GM19193 (cell line): ENCODE results near the gene ADCY4.

Experiments used
- POLR2A ChIP-seq: IDR thresholded peaks from 4 replicates; pipeline ENCODE4 v1.6.1; 2011; ENCODE audit not compliant: insufficient read depth, insufficient read length; ENCODE audit errors: extremely low read depth

ADCY4 gene

GRCh38 chr14:24272467-24272866, 62.4 kb downstream of the ADCY4 start:
- TF ChIP-seq POLR2A = no peak

- no peak for TF ChIP-seq POLR2A
These were observed 63.0 kb downstream of the ADCY4 start for GRCh38 chr14:24271834-24272263.

- peak; percentile 91 for TF ChIP-seq POLR2A
These were observed 63.6 kb downstream of the ADCY4 start, which contains the start of gene RABGGTA for GRCh38 chr14:24271134-24271833. Gene RABGGTA, minus strand, starts transcription at chr14:24271597. Its CDS starts 482 bp downstream, at chr14:24271115.

GRCh38 chr14:24270537-24271133, 64.2 kb downstream of the ADCY4 start:
- TF ChIP-seq POLR2A = no peak

GRCh38 chr14:24269910-24270536, 64.8 kb downstream of the ADCY4 start:
- no peak for TF ChIP-seq POLR2A

- no peak for TF ChIP-seq POLR2A
These were observed 65.5 kb downstream of the ADCY4 start for GRCh38 chr14:24269368-24269767.
